ENCODE results near the gene GHRHR. TPM values are rescaled to one million over a fixed set of nuclear protein-coding genes. Genes with fewer than 3 reads are reported as not detected.

GHRHR gene
- total RNA-seq, 4 donors from 2014 or later: not detected

DNA sequence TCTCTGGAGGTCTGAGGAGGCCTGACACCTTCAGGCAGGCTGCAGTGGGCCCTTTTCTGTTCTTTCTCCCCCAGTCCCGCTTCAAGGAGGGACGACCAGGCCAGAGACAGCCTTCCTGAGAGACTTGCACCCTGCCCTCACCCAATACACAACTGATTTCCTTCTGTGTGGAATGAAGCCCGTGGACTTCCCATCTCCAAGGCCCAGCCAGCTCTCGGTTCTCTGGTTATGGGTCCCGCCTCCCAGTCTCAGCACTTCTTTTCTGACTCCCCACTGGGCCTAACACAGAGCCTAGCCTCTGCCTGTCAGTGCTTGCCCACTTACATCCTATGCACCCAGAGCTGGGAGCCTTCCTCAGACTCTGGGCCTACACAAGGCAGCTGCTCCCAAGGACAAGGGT is 64.3 kb downstream of the GHRHR start:
- H3K9me3 ChIP-seq: no peaks in the 10 kb centered on the region
- TF ChIP-seq EP300 (IDR thresholded peaks at IDR 0.05) (no peak), POLR2A (IDR thresholded peaks at IDR 0.05) (no peak)
- TF ChIP-seq, protein P1, sequence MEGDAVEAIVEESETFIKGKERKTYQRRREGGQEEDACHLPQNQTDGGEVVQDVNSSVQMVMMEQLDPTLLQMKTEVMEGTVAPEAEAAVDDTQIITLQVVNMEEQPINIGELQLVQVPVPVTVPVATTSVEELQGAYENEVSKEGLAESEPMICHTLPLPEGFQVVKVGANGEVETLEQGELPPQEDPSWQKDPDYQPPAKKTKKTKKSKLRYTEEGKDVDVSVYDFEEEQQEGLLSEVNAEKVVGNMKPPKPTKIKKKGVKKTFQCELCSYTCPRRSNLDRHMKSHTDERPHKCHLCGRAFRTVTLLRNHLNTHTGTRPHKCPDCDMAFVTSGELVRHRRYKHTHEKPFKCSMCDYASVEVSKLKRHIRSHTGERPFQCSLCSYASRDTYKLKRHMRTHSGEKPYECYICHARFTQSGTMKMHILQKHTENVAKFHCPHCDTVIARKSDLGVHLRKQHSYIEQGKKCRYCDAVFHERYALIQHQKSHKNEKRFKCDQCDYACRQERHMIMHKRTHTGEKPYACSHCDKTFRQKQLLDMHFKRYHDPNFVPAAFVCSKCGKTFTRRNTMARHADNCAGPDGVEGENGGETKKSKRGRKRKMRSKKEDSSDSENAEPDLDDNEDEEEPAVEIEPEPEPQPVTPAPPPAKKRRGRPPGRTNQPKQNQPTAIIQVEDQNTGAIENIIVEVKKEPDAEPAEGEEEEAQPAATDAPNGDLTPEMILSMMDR (IDR thresholded peaks at IDR 0.05): no peak
- H3K36me3 ChIP-seq: no peaks in the 10 kb centered on the region
- H3K27me3 ChIP-seq: no peaks in the 10 kb centered on the region
- WGBS, 2 donors: 92 to 97% methylated on average over 5 of the region's 5 CpGs
- no peak for DNase-seq (ENCODE audit: low spot score in 2 of 2)
- peaks cover 0 to 9% (median 0%) of the 10 kb centered on the region in 4 donors for H3K4me1 ChIP-seq
- no peak overlapping the region for H3K4me3 ChIP-seq
- no peak overlapping the region for H3K27ac ChIP-seq

GRCh38 chr7:31028417-31028992 is 64.8 kb downstream of the GHRHR start:
- H3K4me3 ChIP-seq: no peak overlapping the region
- DNase-seq (ENCODE audit: low spot score in 2 of 2): no peak
- 91 to 94% methylated on average over 13 to 16 of the region's 18 CpGs for WGBS, 2 donors
- no peak overlapping the region for H3K27ac ChIP-seq
- no peaks in the 10 kb centered on the region for H3K36me3 ChIP-seq
- peaks cover 0 to 9% (median 0%) of the 10 kb centered on the region in 4 donors for H3K4me1 ChIP-seq
- H3K9me3 ChIP-seq: no peaks in the 10 kb centered on the region
- TF ChIP-seq, protein P1 (IDR thresholded peaks at IDR 0.05): no peak
- TF ChIP-seq POLR2A (IDR thresholded peaks at IDR 0.05) (no peak), EP300 (IDR thresholded peaks at IDR 0.05) (no peak)
- no peaks in the 10 kb centered on the region for H3K27me3 ChIP-seq

Other genes with a start within 250 kb of the GHRHR start
- 100 to 1,000 TPM in 2 of 4 donors, 10 to 100 TPM in 2; 21.3 to 142 (median 100) TPM for gene INMT, start 211.8 kb upstream of the GHRHR start, total RNA-seq
- 10 to 100 TPM; 17.1 to 21.6 (median 19.9) TPM for gene MINDY4, start 192.5 kb upstream of the GHRHR start, total RNA-seq
- gene AQP1, start 52.1 kb upstream of the GHRHR start, total RNA-seq: 100 to 1,000 TPM; 352 to 818 (median 624) TPM
- gene ADCYAP1R1, start 88.4 kb downstream of the GHRHR start, total RNA-seq: 1 to 10 TPM in 2 of 4 donors, under 1 TPM in 2; under 0.01 to 2.7 (median 1.0) TPM